Activated T-helper 17 cell treated with anti-CD3 and anti-CD28 coated beads, Interleukin-2, amount 50 U/mL, for 72 hours (primary cell): ENCODE measurements around the gene TICAM2. TPM values are rescaled to one million over a fixed set of nuclear protein-coding genes. Genes with fewer than 3 reads are reported as not detected.
A peak's percentile ranks its signal among the peaks of the same experiment; 100 is the strongest.

Experiments used
- ATAC-seq: fragments of 150-1000 bp; cut with Tn5 transposase; replicated peaks from 2 replicates; pipeline ENCODE4 v1.10.0; 2021; ENCODE audit warnings: mild to moderate bottlenecking, moderate library complexity
- H3K27ac Mint-ChIP-seq: one replicate; pipeline ENCODE4 v1.8.0; 2022; ENCODE audit warnings: mixed read lengths
- H3K27me3 Mint-ChIP-seq: one replicate; pipeline ENCODE4 v1.8.0; 2022; ENCODE audit warnings: mixed read lengths
- H3K36me3 Mint-ChIP-seq: one replicate; pipeline ENCODE4 v1.8.0; 2022; ENCODE audit warnings: low read depth, mild to moderate bottlenecking, mixed read lengths
- H3K4me1 Mint-ChIP-seq: one replicate; pipeline ENCODE4 v1.8.0; 2022; ENCODE audit warnings: mixed read lengths
- H3K4me3 Mint-ChIP-seq: one replicate; pipeline ENCODE4 v1.8.0; 2022; ENCODE audit warnings: mild to moderate bottlenecking, mixed read lengths
- H3K9me3 Mint-ChIP-seq: one replicate; pipeline ENCODE4 v1.8.0; 2022; ENCODE audit warnings: mixed read lengths
- total RNA-seq, 2 donors: library from RNA; stranded (reverse); gene quantifications; one replicate each; pipeline ENCODE4 v1.2.3, GENCODE V29; 2022

Gene TICAM2
- total RNA-seq, 2 donors from 2014 or later = 0.56 to 3.6 TPM

GRCh38 chr5:115544043-115544435, 58.2 kb downstream of the TICAM2 start:
- Mint-ChIP-seq H3K36me3 (peaks cover 61% of the 10 kb centered on the region), H3K27ac (peak overlapping the region; percentile 97)
- ATAC-seq = peak; percentile 39

GRCh38 chr5:115543365-115544042, 58.8 kb downstream of the TICAM2 start:
- no peaks in the 10 kb centered on the region for H3K9me3 Mint-ChIP-seq
- H3K36me3 Mint-ChIP-seq = peaks cover 66% of the 10 kb centered on the region
- H3K27me3 Mint-ChIP-seq = no peaks in the 10 kb centered on the region
- H3K27ac Mint-ChIP-seq = peak overlapping the region; percentile 97
- peak overlapping the region; percentile 93 for H3K4me3 Mint-ChIP-seq
- ATAC-seq = peak; percentile 10
- peaks cover 27% of the 10 kb centered on the region for H3K4me1 Mint-ChIP-seq

More at GRCh38 chr5:115544043-115544435, 58.2 kb downstream of the TICAM2 start:
- peak overlapping the region; percentile 93 for H3K4me3 Mint-ChIP-seq
- no peaks in the 10 kb centered on the region for H3K9me3 Mint-ChIP-seq
- H3K27me3 Mint-ChIP-seq = no peaks in the 10 kb centered on the region
- peaks cover 22% of the 10 kb centered on the region for H3K4me1 Mint-ChIP-seq

- peaks cover 31% of the 10 kb centered on the region for H3K4me1 Mint-ChIP-seq
- peak overlapping the region; percentile 93 for H3K4me3 Mint-ChIP-seq
- no peak for ATAC-seq
- H3K27me3 Mint-ChIP-seq = no peaks in the 10 kb centered on the region
- peak overlapping the region; percentile 97 for H3K27ac Mint-ChIP-seq
- peaks cover 73% of the 10 kb centered on the region for H3K36me3 Mint-ChIP-seq
- H3K9me3 Mint-ChIP-seq = no peaks in the 10 kb centered on the region
Measured at GRCh38 chr5:115542651-115543364, 59.5 kb downstream of the TICAM2 start.

GRCh38 chr5:115542086-115542485, 60.2 kb downstream of the TICAM2 start:
- H3K4me3 Mint-ChIP-seq = peak overlapping the region; percentile 93
- no peaks in the 10 kb centered on the region for H3K9me3 Mint-ChIP-seq
- peak overlapping the region; percentile 97 for H3K27ac Mint-ChIP-seq
- peaks cover 35% of the 10 kb centered on the region for H3K4me1 Mint-ChIP-seq
- H3K27me3 Mint-ChIP-seq = no peaks in the 10 kb centered on the region
- ATAC-seq = no peak
- H3K36me3 Mint-ChIP-seq = peaks cover 80% of the 10 kb centered on the region

- H3K4me1 Mint-ChIP-seq = peaks cover 40% of the 10 kb centered on the region
- peak overlapping the region; percentile 97 for H3K27ac Mint-ChIP-seq
- ATAC-seq = no peak
- no peaks in the 10 kb centered on the region for H3K27me3 Mint-ChIP-seq
- peaks cover 85% of the 10 kb centered on the region for H3K36me3 Mint-ChIP-seq
- H3K4me3 Mint-ChIP-seq = peak overlapping the region; percentile 93
- no peaks in the 10 kb centered on the region for H3K9me3 Mint-ChIP-seq
Measured at GRCh38 chr5:115541611-115542010, 60.7 kb downstream of the TICAM2 start.

GRCh38 chr5:115535479-115536035, 66.7 kb downstream of the TICAM2 start:
- no peaks in the 10 kb centered on the region for H3K9me3 Mint-ChIP-seq
- no peak for ATAC-seq
- no peaks in the 10 kb centered on the region for H3K27me3 Mint-ChIP-seq
- peaks cover 92% of the 10 kb centered on the region for H3K36me3 Mint-ChIP-seq
- H3K4me1 Mint-ChIP-seq = peaks cover 62% of the 10 kb centered on the region
- peak overlapping the region; percentile 36 for H3K4me3 Mint-ChIP-seq
- H3K27ac Mint-ChIP-seq = no peak overlapping the region

- no peak for ATAC-seq
- Mint-ChIP-seq H3K9me3 (no peaks in the 10 kb centered on the region), H3K4me1 (peaks cover 52% of the 10 kb centered on the region), H3K36me3 (peaks cover 91% of the 10 kb centered on the region), H3K27me3 (no peaks in the 10 kb centered on the region), H3K4me3 (no peak overlapping the region), H3K27ac (no peak overlapping the region)
Measured at GRCh38 chr5:115532517-115532916, 69.8 kb downstream of the TICAM2 start.

- ATAC-seq = no peak
- H3K36me3 Mint-ChIP-seq = peaks cover 91% of the 10 kb centered on the region
- H3K27ac Mint-ChIP-seq = no peak overlapping the region
- H3K27me3 Mint-ChIP-seq = no peaks in the 10 kb centered on the region
- H3K4me1 Mint-ChIP-seq = peaks cover 45% of the 10 kb centered on the region
- H3K9me3 Mint-ChIP-seq = no peaks in the 10 kb centered on the region
- H3K4me3 Mint-ChIP-seq = no peak overlapping the region
Measured at GRCh38 chr5:115531787-115532367, 70.4 kb downstream of the TICAM2 start.

- Mint-ChIP-seq H3K27me3 (no peaks in the 10 kb centered on the region), H3K9me3 (no peaks in the 10 kb centered on the region), H3K27ac (no peak overlapping the region), H3K36me3 (peaks cover 91% of the 10 kb centered on the region), H3K4me3 (no peak overlapping the region), H3K4me1 (peaks cover 45% of the 10 kb centered on the region)
- ATAC-seq = no peak
Measured at GRCh38 chr5:115531380-115531779, 70.9 kb downstream of the TICAM2 start.

GRCh38 chr5:115530426-115530825, 71.9 kb downstream of the TICAM2 start:
- no peak overlapping the region for H3K4me3 Mint-ChIP-seq
- no peak overlapping the region for H3K27ac Mint-ChIP-seq
- H3K4me1 Mint-ChIP-seq = peaks cover 37% of the 10 kb centered on the region
- no peak for ATAC-seq
- no peaks in the 10 kb centered on the region for H3K27me3 Mint-ChIP-seq
- H3K36me3 Mint-ChIP-seq = peaks cover 91% of the 10 kb centered on the region
- H3K9me3 Mint-ChIP-seq = no peaks in the 10 kb centered on the region

Other genes with a start within 250 kb of the TICAM2 start
- gene FEM1C, start 57.7 kb downstream of the TICAM2 start, total RNA-seq = 10 to 100 TPM; 14.2 to 33.7 TPM
- gene TMED7, start 23.6 kb upstream of the TICAM2 start, total RNA-seq = 10 to 100 TPM; 26.9 to 39.7 TPM
- not detected for gene CDO1, start 214.2 kb upstream of the TICAM2 start, total RNA-seq
- gene ATG12, start 239.1 kb upstream of the TICAM2 start, total RNA-seq = 10 to 100 TPM; 49.4 to 52.7 TPM
- gene AP3S1, start 239.5 kb upstream of the TICAM2 start, total RNA-seq = 100 to 1,000 TPM; 114 to 253 TPM